GM13976 (cell line): ENCODE data around the gene CBFA2T3.

ENCODE experiments used
- DNase-seq: peaks from one replicate; pipeline ENCODE4 v3.0.0; 2012; ENCODE audit warnings: low spot score
- CTCF ChIP-seq: IDR thresholded peaks from 2 replicates; pipeline ENCODE4 v1.5.1; 2012; ENCODE audit warnings: borderline replicate concordance, mild to moderate bottlenecking; ENCODE audit not compliant: insufficient read depth; ENCODE audit errors: extremely low read depth, missing control alignments, control extremely low read depth
- in situ Hi-C: fragments of 300-500 bp; cut with MboI; formaldehyde crosslinking; loops from one replicate; pipeline ENCODE4 v1.12.0; 2022; ENCODE audit warnings: low sequenced_read_pairs, mixed read lengths, inconsistent platforms; ENCODE audit not compliant: unreplicated experiment

Gene CBFA2T3

GRCh38 chr16:88985521-88985920, 8.5 kb upstream of the CBFA2T3 start:
- TF ChIP-seq CTCF, result no peak
- in situ Hi-C loops, result no loop called here
- DNase-seq, result peak; percentile 83

- TF ChIP-seq CTCF, result no peak
- in situ Hi-C loops, result no loop called here
- DNase-seq, result peak; percentile 76
Observed at GRCh38 chr16:88983771-88984687, 7.0 kb upstream of the CBFA2T3 start.

GRCh38 chr16:88983165-88983564, 6.2 kb upstream of the CBFA2T3 start:
- in situ Hi-C loops, result no loop called here
- TF ChIP-seq CTCF, result no peak
- peak; percentile 63 for DNase-seq

- in situ Hi-C loops, result no loop called here
- TF ChIP-seq CTCF, result no peak
Observed at GRCh38 chr16:88982286-88983084, 5.5 kb upstream of the CBFA2T3 start.

GRCh38 chr16:88979353-88980015, 2.5 kb upstream of the CBFA2T3 start:
- DNase-seq, result no peak
- in situ Hi-C loops, result no loop called here
- no peak for TF ChIP-seq CTCF

More at GRCh38 chr16:88982286-88983084, 5.5 kb upstream of the CBFA2T3 start:
- DNase-seq, result no peak
